ENCODE results near the gene MATN4. TPM values are rescaled to one million over a fixed set of nuclear protein-coding genes. Genes with fewer than 3 reads are reported as not detected.

The MATN4 gene
- total and polyA plus RNA-seq, 3 donors from 2014 or later, result 1.1 to 3.5 (median 2.8) TPM

GRCh38 chr20:45316150-45317080 is 8.3 kb upstream of the MATN4 start:
- WGBS, 2 donors, result 20 to 24% methylated on average over 1 to 60 of the region's 71 CpGs
- Histone ChIP-seq H3K9me3 (no peaks in the 10 kb centered on the region), H3K36me3 (ENCODE audit: low read depth, missing control alignments) (no peaks in the 10 kb centered on the region), H3K4me3 (peak overlapping the region in 1 of 2 donors; percentile 21), H3K27ac (no peak overlapping the region), H3K4me1 (no peaks in the 10 kb centered on the region), H3K27me3 (no peaks in the 10 kb centered on the region)
- TF ChIP-seq POLR2A (IDR thresholded peaks at IDR 0.05), result no peak
- TF ChIP-seq, protein P1, sequence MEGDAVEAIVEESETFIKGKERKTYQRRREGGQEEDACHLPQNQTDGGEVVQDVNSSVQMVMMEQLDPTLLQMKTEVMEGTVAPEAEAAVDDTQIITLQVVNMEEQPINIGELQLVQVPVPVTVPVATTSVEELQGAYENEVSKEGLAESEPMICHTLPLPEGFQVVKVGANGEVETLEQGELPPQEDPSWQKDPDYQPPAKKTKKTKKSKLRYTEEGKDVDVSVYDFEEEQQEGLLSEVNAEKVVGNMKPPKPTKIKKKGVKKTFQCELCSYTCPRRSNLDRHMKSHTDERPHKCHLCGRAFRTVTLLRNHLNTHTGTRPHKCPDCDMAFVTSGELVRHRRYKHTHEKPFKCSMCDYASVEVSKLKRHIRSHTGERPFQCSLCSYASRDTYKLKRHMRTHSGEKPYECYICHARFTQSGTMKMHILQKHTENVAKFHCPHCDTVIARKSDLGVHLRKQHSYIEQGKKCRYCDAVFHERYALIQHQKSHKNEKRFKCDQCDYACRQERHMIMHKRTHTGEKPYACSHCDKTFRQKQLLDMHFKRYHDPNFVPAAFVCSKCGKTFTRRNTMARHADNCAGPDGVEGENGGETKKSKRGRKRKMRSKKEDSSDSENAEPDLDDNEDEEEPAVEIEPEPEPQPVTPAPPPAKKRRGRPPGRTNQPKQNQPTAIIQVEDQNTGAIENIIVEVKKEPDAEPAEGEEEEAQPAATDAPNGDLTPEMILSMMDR (IDR thresholded peaks at IDR 0.05), result no peak
- intact Hi-C loops (cut with DNase I; ENCODE audit: low total_unique reads), result loop anchor here (5.0 kb wide), 1 partner anchor 126 kb away; no protein-coding TSS in a partner anchor
- DNase-seq, result no peak

- H3K4me3 ChIP-seq, result no peak overlapping the region
- H3K36me3 ChIP-seq (ENCODE audit: low read depth, missing control alignments), result no peaks in the 10 kb centered on the region
- TF ChIP-seq, protein P1 (IDR thresholded peaks at IDR 0.05), result no peak
- no peak for TF ChIP-seq POLR2A (IDR thresholded peaks at IDR 0.05)
- no peak overlapping the region for H3K27ac ChIP-seq
- DNase-seq, result no peak
- WGBS, 2 donors, result 84 to 85% methylated on average over 4 of the region's 4 CpGs
- H3K9me3 ChIP-seq, result no peaks in the 10 kb centered on the region
- no peaks in the 10 kb centered on the region for H3K27me3 ChIP-seq
- no peaks in the 10 kb centered on the region for H3K4me1 ChIP-seq
- intact Hi-C loops (cut with DNase I; ENCODE audit: low total_unique reads), result loop anchor here (5.0 kb wide), 1 partner anchor 127 kb away; no protein-coding TSS in a partner anchor
These were observed 7.6 kb upstream of the MATN4 start for GRCh38 chr20:45315672-45316071.

- Histone ChIP-seq H3K4me3 (no peak overlapping the region), H3K4me1 (no peaks in the 10 kb centered on the region), H3K27me3 (no peaks in the 10 kb centered on the region), H3K9me3 (no peaks in the 10 kb centered on the region), H3K27ac (no peak overlapping the region), H3K36me3 (ENCODE audit: low read depth, missing control alignments) (no peaks in the 10 kb centered on the region)
- WGBS, 2 donors, result 85 to 88% methylated on average over 4 to 11 of the region's 11 CpGs
- TF ChIP-seq, protein P1 (IDR thresholded peaks at IDR 0.05), result no peak
- no peak for TF ChIP-seq POLR2A (IDR thresholded peaks at IDR 0.05)
- intact Hi-C loops (cut with DNase I; ENCODE audit: low total_unique reads), result no loop called here
- no peak for DNase-seq
These were observed 5.8 kb upstream of the MATN4 start for GRCh38 chr20:45313943-45314342.

DNA sequence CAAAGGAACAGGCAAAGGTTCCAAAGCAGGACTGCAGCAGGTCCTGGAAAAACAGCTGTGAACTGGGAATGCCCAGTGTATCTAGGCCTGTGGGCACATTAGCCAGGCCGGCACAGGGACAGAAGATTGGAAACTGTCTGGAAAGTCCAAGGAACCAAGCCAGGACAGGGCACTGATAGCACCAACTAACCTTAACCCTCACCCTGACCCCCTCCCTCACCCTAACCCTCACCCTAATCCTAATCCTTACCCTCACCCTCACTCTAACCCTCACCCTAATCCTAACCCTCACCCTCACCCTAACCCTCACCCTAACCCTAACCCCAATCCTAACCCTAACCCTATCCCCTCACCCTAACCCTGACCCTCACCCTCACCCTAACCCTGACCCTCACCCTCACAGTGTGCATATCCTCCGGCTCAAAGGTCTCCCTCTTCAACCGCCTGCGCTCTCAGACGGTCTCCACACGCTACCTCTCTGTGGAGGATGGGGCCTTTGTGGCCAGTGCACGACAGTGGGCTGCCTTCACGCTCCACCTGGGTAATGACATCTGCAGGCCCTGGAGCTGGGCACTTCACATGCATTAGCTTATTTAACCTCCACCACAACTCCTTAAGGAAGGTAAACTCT is 5.1 kb upstream of the MATN4 start:
- Histone ChIP-seq H3K27ac (no peak overlapping the region), H3K4me3 (no peak overlapping the region), H3K4me1 (no peaks in the 10 kb centered on the region), H3K27me3 (no peaks in the 10 kb centered on the region), H3K36me3 (ENCODE audit: low read depth, missing control alignments) (no peaks in the 10 kb centered on the region), H3K9me3 (no peaks in the 10 kb centered on the region)
- DNase-seq, result no peak
- intact Hi-C loops (cut with DNase I; ENCODE audit: low total_unique reads), result no loop called here
- 89 to 93% methylated on average over 8 of the region's 8 CpGs for WGBS, 2 donors
- no peak for TF ChIP-seq POLR2A (IDR thresholded peaks at IDR 0.05)
- TF ChIP-seq, protein P1 (IDR thresholded peaks at IDR 0.05), result no peak
